ENCODE data around the gene SUDS3. TPM values are rescaled to one million over a fixed set of nuclear protein-coding genes. Genes with fewer than 3 reads are reported as not detected.

SUDS3 gene
- total and polyA plus RNA-seq, 7 donors = 8.3 to 27.8 (median 18.9) TPM

DNA sequence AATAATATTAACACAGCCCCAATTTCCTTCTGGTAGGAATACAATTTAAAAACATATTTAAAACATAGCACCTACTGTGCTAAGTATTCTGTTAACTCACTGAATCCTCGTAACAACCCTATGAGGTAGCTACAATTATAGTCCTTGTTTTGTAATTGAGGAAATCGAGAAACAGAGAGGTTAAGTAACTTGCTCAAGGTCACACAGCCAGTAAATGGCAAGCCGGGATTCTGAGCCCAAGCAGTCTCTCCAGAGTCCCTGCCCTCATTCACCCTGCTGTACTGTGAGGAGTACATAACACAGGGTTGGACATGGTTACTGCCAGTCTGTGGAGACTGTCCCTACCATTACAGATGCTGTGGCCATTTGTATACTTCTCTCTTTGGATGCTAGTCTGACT lies 44.3 kb downstream of the SUDS3 start:
- no peaks in the 10 kb centered on the region for H3K4me1 ChIP-seq
- no peak for ATAC-seq
- H3K4me3 ChIP-seq = no peak overlapping the region
- no peaks in the 10 kb centered on the region for H3K27me3 ChIP-seq (ENCODE audit: insufficient read depth in 3 of 3, low read length in 2 of 3)
- H3K36me3 ChIP-seq (ENCODE audit: insufficient read depth in 1 of 2, low read depth in 1 of 2) = peaks cover 3 to 25% of the 10 kb centered on the region in 2 donors
- no peaks in the 10 kb centered on the region for H3K9me3 ChIP-seq
- no peak overlapping the region for H3K27ac ChIP-seq
- intact Hi-C loops (cut with DNase I) = no loop called here
- TF ChIP-seq, protein P1, sequence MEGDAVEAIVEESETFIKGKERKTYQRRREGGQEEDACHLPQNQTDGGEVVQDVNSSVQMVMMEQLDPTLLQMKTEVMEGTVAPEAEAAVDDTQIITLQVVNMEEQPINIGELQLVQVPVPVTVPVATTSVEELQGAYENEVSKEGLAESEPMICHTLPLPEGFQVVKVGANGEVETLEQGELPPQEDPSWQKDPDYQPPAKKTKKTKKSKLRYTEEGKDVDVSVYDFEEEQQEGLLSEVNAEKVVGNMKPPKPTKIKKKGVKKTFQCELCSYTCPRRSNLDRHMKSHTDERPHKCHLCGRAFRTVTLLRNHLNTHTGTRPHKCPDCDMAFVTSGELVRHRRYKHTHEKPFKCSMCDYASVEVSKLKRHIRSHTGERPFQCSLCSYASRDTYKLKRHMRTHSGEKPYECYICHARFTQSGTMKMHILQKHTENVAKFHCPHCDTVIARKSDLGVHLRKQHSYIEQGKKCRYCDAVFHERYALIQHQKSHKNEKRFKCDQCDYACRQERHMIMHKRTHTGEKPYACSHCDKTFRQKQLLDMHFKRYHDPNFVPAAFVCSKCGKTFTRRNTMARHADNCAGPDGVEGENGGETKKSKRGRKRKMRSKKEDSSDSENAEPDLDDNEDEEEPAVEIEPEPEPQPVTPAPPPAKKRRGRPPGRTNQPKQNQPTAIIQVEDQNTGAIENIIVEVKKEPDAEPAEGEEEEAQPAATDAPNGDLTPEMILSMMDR (IDR thresholded peaks at IDR 0.05) = no peak
- no peak for DNase-seq
- WGBS, 3 donors = 93 to 96% (median 95%) methylated on average over 3 of the region's 3 CpGs

GRCh38 chr12:118424884-118425283 lies 48.5 kb downstream of the SUDS3 start:
- TF ChIP-seq, protein P1 (IDR thresholded peaks at IDR 0.05) = no peak
- intact Hi-C loops (cut with DNase I) = no loop called here
- no peaks in the 10 kb centered on the region for H3K36me3 ChIP-seq (ENCODE audit: insufficient read depth in 1 of 2, low read depth in 1 of 2)
- no peaks in the 10 kb centered on the region for H3K4me1 ChIP-seq
- DNase-seq = no peak
- 69 to 76% (median 71%) methylated on average over 7 of the region's 7 CpGs for WGBS, 3 donors
- no peak for ATAC-seq
- H3K9me3 ChIP-seq = no peaks in the 10 kb centered on the region
- no peak overlapping the region for H3K27ac ChIP-seq
- no peaks in the 10 kb centered on the region for H3K27me3 ChIP-seq (ENCODE audit: insufficient read depth in 3 of 3, low read length in 2 of 3)
- no peak overlapping the region for H3K4me3 ChIP-seq

- intact Hi-C loops (cut with DNase I) = no loop called here
- Histone ChIP-seq H3K4me1 (no peaks in the 10 kb centered on the region), H3K27me3 (ENCODE audit: insufficient read depth in 3 of 3, low read length in 2 of 3) (no peaks in the 10 kb centered on the region), H3K9me3 (no peaks in the 10 kb centered on the region), H3K4me3 (no peak overlapping the region), H3K36me3 (ENCODE audit: insufficient read depth in 1 of 2, low read depth in 1 of 2) (no peaks in the 10 kb centered on the region), H3K27ac (no peak overlapping the region)
- no peak for ATAC-seq
- TF ChIP-seq, protein P1 (IDR thresholded peaks at IDR 0.05) = no peak
- 60 to 73% (median 67%) methylated on average over 4 of the region's 4 CpGs for WGBS, 3 donors
- DNase-seq = no peak
These were observed 49.0 kb downstream of the SUDS3 start for GRCh38 chr12:118425364-118425763.

- H3K4me1 ChIP-seq = no peaks in the 10 kb centered on the region
- H3K27ac ChIP-seq = no peak overlapping the region
- ATAC-seq (no peak), DNase-seq (no peak)
- WGBS, 3 donors = 74 to 79% (median 76%) methylated on average over 3 of the region's 3 CpGs
- no peaks in the 10 kb centered on the region for H3K9me3 ChIP-seq
- intact Hi-C loops (cut with DNase I) = no loop called here
- TF ChIP-seq, protein P1 (IDR thresholded peaks at IDR 0.05) = no peak
- H3K36me3 ChIP-seq (ENCODE audit: insufficient read depth in 1 of 2, low read depth in 1 of 2) = no peaks in the 10 kb centered on the region
- H3K27me3 ChIP-seq (ENCODE audit: insufficient read depth in 3 of 3, low read length in 2 of 3) = no peaks in the 10 kb centered on the region
- no peak overlapping the region for H3K4me3 ChIP-seq
These were observed 51.5 kb downstream of the SUDS3 start for GRCh38 chr12:118427819-118428218.

- Histone ChIP-seq H3K4me1 (no peaks in the 10 kb centered on the region), H3K9me3 (no peaks in the 10 kb centered on the region), H3K4me3 (no peak overlapping the region), H3K27me3 (ENCODE audit: insufficient read depth in 3 of 3, low read length in 2 of 3) (no peaks in the 10 kb centered on the region), H3K27ac (no peak overlapping the region), H3K36me3 (ENCODE audit: insufficient read depth in 1 of 2, low read depth in 1 of 2) (no peaks in the 10 kb centered on the region)
- DNase-seq (no peak), ATAC-seq (no peak)
- intact Hi-C loops (cut with DNase I) = no loop called here
- TF ChIP-seq, protein P1 (IDR thresholded peaks at IDR 0.05) = no peak
- 86 to 87% (median 86%) methylated on average over 3 of the region's 3 CpGs for WGBS, 3 donors
These were observed 52.3 kb downstream of the SUDS3 start for GRCh38 chr12:118428643-118429042.
